K562 (cell line): ENCODE data around the gene TMEM247. TPM values are rescaled to one million over a fixed set of nuclear protein-coding genes. Genes with fewer than 3 reads are reported as not detected.

Experiments used
- ATAC-seq: fragments of 200-7000 bp; cut with Tn5 transposase; 3 replicates; pipeline ENCODE4 v1.9.1; 2020; ENCODE audit warnings: moderate library complexity
- BruUV-seq: library from RNA; stranded (reverse); fragments of 400-500 nt; replicated peaks from 2 replicates; lab custom pipeline; 2021; lab: Mats Ljungman, UMichigan
- CTCF ChIA-PET: fragments of 300-600 bp; formaldehyde crosslinking; extraction: SDS; loops from one replicate; lab custom pipeline; 2021; ENCODE audit warnings: low intra/inter-chr PET ratio; lab: Yijun Ruan, JAX
- POLR2A ChIA-PET: fragments of 300-600, 350-650 bp; sonication (Branson Sonifier 250); formaldehyde crosslinking; extraction: SDS; loops from one replicate; lab custom pipeline; 2021; ENCODE audit warnings: antibody characterized with exemption, inconsistent platforms; lab: Yijun Ruan, JAX
- DNase-seq, 4 experiments: peaks; one replicate each; pipeline versions ENCODE4 v3.0.0 to v3.0.0-alpha.2; 2011 to 2018; ENCODE audit warnings: low spot score in 3 of 4, mixed read lengths in 3 of 4; ENCODE audit errors: extremely low read depth in 1 of 4
- FAIRE-seq: peaks from 2 replicates; lab custom pipeline; 2011; peaks lifted over from hg19 to GRCh38; lab: Jason Lieb, UNC
- H2AFZ ChIP-seq: 2 replicates; pipeline ENCODE4 v1.6.0; 2011; ENCODE audit warnings: low read depth, low read length, control low read depth, inconsistent platforms
- H3K27ac ChIP-seq: fragments of 200-600 bp; 3 replicates; pipeline ENCODE4 v1.8.0; 2011; ENCODE audit warnings: low read depth, mild to moderate bottlenecking, control low read depth, inconsistent platforms, low read length, moderate library complexity, mixed read lengths; ENCODE audit errors: extremely low read depth
- H3K27me3 ChIP-seq, 2 experiments: fragments of 300-600 bp in 1 of 2; 2 replicates in 1 of 2; 3 replicates in 1 of 2; pipeline versions ENCODE4 v1.6.0 to v1.8.0; 2011; ENCODE audit warnings: inconsistent platforms in 2 of 2, low read length in 2 of 2, mild to moderate bottlenecking in 1 of 2, mixed read lengths in 1 of 2, moderate library complexity in 1 of 2; ENCODE audit not compliant: control insufficient read depth in 2 of 2, insufficient read depth in 2 of 2
- H3K36me3 ChIP-seq: fragments of 300-600 bp; 3 replicates; pipeline ENCODE4 v1.8.0; 2011; ENCODE audit warnings: mild to moderate bottlenecking, low read length, inconsistent platforms; ENCODE audit not compliant: control insufficient read depth, insufficient read depth
- H3K4me1 ChIP-seq, 2 experiments: fragments of 200-600 bp in 1 of 2; replicated peaks in 1 of 2; 2 replicates in 1 of 2; 3 replicates in 1 of 2; pipeline versions ENCODE4 v1.5.1 to v1.8.0; 2011; ENCODE audit warnings: inconsistent platforms in 2 of 2, low read length in 2 of 2, mild to moderate bottlenecking in 1 of 2, mixed read lengths in 1 of 2, moderate library complexity in 1 of 2; ENCODE audit not compliant: control insufficient read depth in 2 of 2, insufficient read depth in 2 of 2
- H3K4me2 ChIP-seq: 2 replicates; pipeline ENCODE4 v1.6.1; 2011; ENCODE audit warnings: low read length, control low read depth, inconsistent platforms, mixed read lengths; ENCODE audit not compliant: insufficient read depth
- H3K4me3 ChIP-seq: fragments of 200-600 bp; sonication (generic), shearing (Covaris generic); 2 replicates; pipeline ENCODE4 v1.5.1; 2016; ENCODE audit warnings: control low read depth, inconsistent platforms
- H3K79me2 ChIP-seq: fragments of 200-600 bp; 3 replicates; pipeline ENCODE4 v1.8.0; 2011; ENCODE audit warnings: low read length, inconsistent platforms; ENCODE audit not compliant: control insufficient read depth, insufficient read depth
- H3K9ac ChIP-seq, 2 experiments: 2 replicates each; pipeline versions ENCODE4 v1.6.0 to v1.6.1; 2011; ENCODE audit warnings: low read depth in 2 of 2, low read length in 2 of 2, control low read depth in 1 of 2, inconsistent platforms in 1 of 2, mild to moderate bottlenecking in 1 of 2, mixed read lengths in 1 of 2; ENCODE audit not compliant: insufficient read depth in 1 of 2
- H3K9me1 ChIP-seq: one replicate; pipeline ENCODE4 v1.6.0; 2011; ENCODE audit warnings: inconsistent platforms, mild to moderate bottlenecking, low read length, moderate library complexity; ENCODE audit not compliant: control insufficient read depth, insufficient read depth
- H3K9me3 ChIP-seq: replicated peaks from 2 replicates; pipeline ENCODE4 v1.5.1; 2011; ENCODE audit warnings: low read depth, low read length, inconsistent platforms; ENCODE audit not compliant: control insufficient read depth, insufficient read depth
- H4K20me1 ChIP-seq: replicated peaks from 2 replicates; pipeline ENCODE4 v1.6.1; 2011; ENCODE audit warnings: low read length, inconsistent platforms, mixed read lengths; ENCODE audit not compliant: control insufficient read depth, insufficient read depth
- CUX1 ChIP-seq: fragments of 200-800 bp; sonication (Bioruptor generic); IDR thresholded peaks from 2 replicates; pipeline ENCODE4 v1.6.1; 2016; ENCODE audit warnings: missing genetic modification characterization, missing compliant biosample characterization
- DMBX1 ChIP-seq: fragments of 250-450 bp; sonication (Bioruptor Pico); IDR thresholded peaks from 2 replicates; pipeline ENCODE4 v1.8.0; 2022; ENCODE audit warnings: inconsistent platforms, mild to moderate bottlenecking, moderate library complexity, borderline replicate concordance
- FOXA3 ChIP-seq, 2 experiments: fragments of 450-650 bp in 1 of 2; sonication (generic) in 1 of 2; formaldehyde crosslinking; IDR thresholded peaks in 1 of 2; conservative IDR thresholded peaks in 1 of 2; 2 replicates each; pipeline versions ENCODE4 v1.4.0 to v1.8.0; 2020 to 2022; ENCODE audit warnings: mild to moderate bottlenecking in 2 of 2, missing genetic modification reagents in 1 of 2
- SRF ChIP-seq, 2 experiments: fragments of 250-450, 450-650 bp in 1 of 2; sonication (Bioruptor Pico) in 1 of 2; sonication (generic) in 1 of 2; formaldehyde crosslinking; IDR thresholded peaks; 2 replicates each; pipeline versions ENCODE4 v1.5.0 to v1.5.1; 2020 to 2022; ENCODE audit warnings: mild to moderate bottlenecking in 1 of 2, missing genetic modification reagents in 1 of 2
- ZNF512 ChIP-seq: IDR thresholded peaks from 2 replicates; pipeline ENCODE4 v1.6.1; 2016; ENCODE audit warnings: missing genetic modification characterization, missing compliant biosample characterization
- WGBS: fragments of 100-300 bp; shearing (Covaris generic); methylation state at CpG from one replicate; pipeline ENCODE4 v1.1.6; 2016; ENCODE audit warnings: low coverage, mixed read lengths; ENCODE audit not compliant: insufficient coverage; ENCODE audit errors: missing lambda C conversion rate; 5-methylcytosine and 5-hydroxymethylcytosine counted together
- in situ Hi-C: fragments of 300-500 bp; cut with MboI; formaldehyde crosslinking; loops from 4 replicates; pipeline ENCODE4 v1.15.0; 2018; ENCODE audit warnings: inconsistent platforms, mixed read lengths
- intact Hi-C: fragments of 100-400 bp; cut with micrococcal nuclease; formaldehyde crosslinking; loops from 2 replicates; pipeline ENCODE4 v1.14.2; 2022
- polyA plus RNA-seq, 8 experiments: library from polyadenylated mRNA; depleted of rRNA in 4 of 8; stranded (reverse) in 5 of 8; unstranded in 3 of 8; fragments of >200 nt; fragmentation: Nextera tagmentation in 2 of 8; fragmentation: Illumina TruSeq in 1 of 8; extraction: Ambion mirVana in 2 of 8; extraction: Trizol in 1 of 8; gene quantifications; 2 replicates each; pipeline versions ENCODE4 v1.2.1 to v1.2.3, GENCODE V29; 2011 to 2014; ENCODE audit warnings: inconsistent platforms in 1 of 8, missing spikeins in 1 of 8
- total RNA-seq, 7 experiments: library from RNA; depleted of rRNA in 6 of 7; stranded (reverse); fragments of >200 nt in 6 of 7; fragmentation: Illumina TruSeq in 2 of 7; extraction: Trizol in 2 of 7; gene quantifications; 2 replicates each; pipeline versions ENCODE4 v1.2.1 to v1.2.3, GENCODE V29; 2011 to 2021; ENCODE audit warnings: low replicate concordance in 1 of 7

TMEM247 gene
- total and polyA plus RNA-seq, 9 of the 15 experiments (the other 6 are each of a cell fraction or from before 2014, with no cell fraction given), result 0.24 to 4.7 (median 3.1) TPM

GRCh38 chr2:46479265-46479664 is at the start of gene TMEM247 (continued):
- TF ChIP-seq CUX1, result no peak

GRCh38 chr2:46430413-46430812 is 49.0 kb upstream of the TMEM247 start:
- no peak for ATAC-seq
- POLR2A ChIA-PET, result interaction anchor here (0.6 to 3.8 kb wide), 4 partner anchors 9 to 485 kb away, joined by 3 to 22 read pairs (median 3); partner anchors contain the start of gene MCFD2
- H3K4me3 ChIP-seq, result peak overlapping the region; percentile 55
- peaks cover 4% of the 10 kb centered on the region for H3K9me1 ChIP-seq
- intact Hi-C loops, result loop anchor here (10.0 kb wide), 1 partner anchor 116 kb away; no protein-coding TSS in a partner anchor
- CTCF ChIA-PET, result no interaction called here
- DNase-seq, result no peak
- H3K9ac ChIP-seq, result peak overlapping the region in 1 of 2 experiments; percentile 96; a peak in 2 of 4 replicates
- peak overlapping the region; percentile 92 for H3K4me2 ChIP-seq
- no peaks in the 10 kb centered on the region for H4K20me1 ChIP-seq
- in situ Hi-C loops, result no loop called here
- H3K9me3 ChIP-seq, result no peaks in the 10 kb centered on the region
- 12% methylated on average over 1 of the region's 1 CpG for WGBS
- no TSS peak for BruUV-seq
- peak in 1 of 2 experiments; percentile 66; a peak in 2 of 4 replicates for TF ChIP-seq FOXA3 (CRISPR knock-in tag; conservative IDR thresholded peaks at IDR 0.05 in 1 of 2, IDR thresholded peaks at IDR 0.05 in 1 of 2)
- no peak for TF ChIP-seq DMBX1 (CRISPR knock-in tag)
- no peak for TF ChIP-seq SRF (CRISPR knock-in tag; IDR thresholded peaks at IDR 0.05)
- no peak for TF ChIP-seq ZNF512 (tag)
- FAIRE-seq, result no peak
- H3K36me3 ChIP-seq, result peaks cover 8% of the 10 kb centered on the region; the same call in 1 of the 3 replicates
- peaks cover 65% of the 10 kb centered on the region for H3K79me2 ChIP-seq
- H3K4me1 ChIP-seq, result peaks cover 12 to 15% of the 10 kb centered on the region in 2 experiments; a peak in 4 of 5 replicates
- no peak overlapping the region for H2AFZ ChIP-seq
- no peaks in the 10 kb centered on the region for H3K27me3 ChIP-seq
- H3K27ac ChIP-seq, result no peak overlapping the region
